Sigmoid colon (tissue), 7 donors: ENCODE measurements around the gene MYL7. TPM values are rescaled to one million over a fixed set of nuclear protein-coding genes. Genes with fewer than 3 reads are reported as not detected.
A peak's percentile ranks its signal among the peaks of the same experiment; 100 is the strongest.

Source experiments
- DNase-seq: peaks from one replicate; pipeline ENCODE4 v3.0.0-alpha.2; 2019
- H3K27ac ChIP-seq, 4 donors: fragments of 200-600 bp; sonication (generic); one replicate each; pipeline ENCODE4 v1.5.1; 2016 to 2019; ENCODE audit warnings: mild to moderate bottlenecking in 1 of 4
- H3K27me3 ChIP-seq, 3 donors: fragments of 200-600 bp; sonication (generic); one replicate each; pipeline ENCODE4 v1.5.1; 2019; ENCODE audit warnings: mild to moderate bottlenecking in 1 of 3
- H3K36me3 ChIP-seq, 4 donors: fragments of 200-600 bp; sonication (generic); one replicate each; pipeline ENCODE4 v1.5.1; 2016 to 2019
- H3K4me1 ChIP-seq, 4 donors: fragments of 200-600 bp; sonication (generic); one replicate each; pipeline ENCODE4 v1.5.1; 2017 to 2019
- H3K4me3 ChIP-seq, 4 donors: fragments of 200-600 bp; sonication (generic); one replicate each; pipeline ENCODE4 v1.5.1; 2017 to 2019; ENCODE audit warnings: mild to moderate bottlenecking in 2 of 4, moderate library complexity in 1 of 4
- H3K9me3 ChIP-seq, 4 donors: fragments of 200-600 bp in 3 of 4; sonication (generic) in 3 of 4; one replicate each; pipeline versions ENCODE4 v1.5.1 to v1.6.1; 2013 to 2019
- EP300 ChIP-seq, 4 donors: sonication (generic); formaldehyde crosslinking; IDR thresholded peaks; one replicate each; pipeline ENCODE4 v1.6.1; 2017; ENCODE audit warnings: antibody characterized with exemption in 4 of 4
- POLR2A ChIP-seq, 2 donors: fragments of 450-650 bp; IDR thresholded peaks; one replicate each; pipeline ENCODE4 v1.6.1; 2016; ENCODE audit warnings: antibody characterized with exemption in 2 of 2, mild to moderate bottlenecking in 2 of 2, moderate library complexity in 2 of 2
- POLR2AphosphoS5 ChIP-seq, 4 donors: sonication (generic); formaldehyde crosslinking; IDR thresholded peaks; one replicate each; pipeline ENCODE4 v1.6.1; 2017; ENCODE audit warnings: antibody characterized with exemption in 4 of 4
- whole genome bisulfite sequencing, 2 donors: extraction: QIAGEN DNeasy Blood & Tissue Kit; methylation state at CpG; one replicate each; pipeline ENCODE4 v1.1.7; 2013; 5-methylcytosine and 5-hydroxymethylcytosine counted together
- intact Hi-C: fragments of 100-400 bp; cut with DNase I; formaldehyde crosslinking; loops from one replicate; pipeline ENCODE4 v1.15.1; 2023
- polyA plus RNA-seq, 3 donors: library from polyadenylated mRNA; stranded (reverse); fragments of 200-250 nt; gene quantifications; one replicate each; pipeline ENCODE4 v1.2.3, GENCODE V29; 2013
- total RNA-seq, 4 donors: library from RNA; depleted of rRNA; stranded (reverse); fragments of >200 nt; gene quantifications; one replicate each; pipeline ENCODE4 v1.1.0, GENCODE V29; 2016
- TF ChIP-seq, protein P1 (sequence below), 4 experiments: fragments of 450-650 bp in 3 of 4; fragments of 200-600 bp in 1 of 4; IDR thresholded peaks; one replicate each; pipeline ENCODE4 v1.5.1; 2016 to 2019; ENCODE audit warnings: antibody characterized with exemption in 4 of 4, mild to moderate bottlenecking in 3 of 4, moderate library complexity in 2 of 4
- donor health status: healthy with polysubstance abuse.
- donor health status: Bipolar disorder and iron deficiency.
- donor health status: healthy.

MYL7 gene
- total and polyA plus RNA-seq, 7 donors, result 0.39 to 7.2 TPM; not detected in 5

DNA sequence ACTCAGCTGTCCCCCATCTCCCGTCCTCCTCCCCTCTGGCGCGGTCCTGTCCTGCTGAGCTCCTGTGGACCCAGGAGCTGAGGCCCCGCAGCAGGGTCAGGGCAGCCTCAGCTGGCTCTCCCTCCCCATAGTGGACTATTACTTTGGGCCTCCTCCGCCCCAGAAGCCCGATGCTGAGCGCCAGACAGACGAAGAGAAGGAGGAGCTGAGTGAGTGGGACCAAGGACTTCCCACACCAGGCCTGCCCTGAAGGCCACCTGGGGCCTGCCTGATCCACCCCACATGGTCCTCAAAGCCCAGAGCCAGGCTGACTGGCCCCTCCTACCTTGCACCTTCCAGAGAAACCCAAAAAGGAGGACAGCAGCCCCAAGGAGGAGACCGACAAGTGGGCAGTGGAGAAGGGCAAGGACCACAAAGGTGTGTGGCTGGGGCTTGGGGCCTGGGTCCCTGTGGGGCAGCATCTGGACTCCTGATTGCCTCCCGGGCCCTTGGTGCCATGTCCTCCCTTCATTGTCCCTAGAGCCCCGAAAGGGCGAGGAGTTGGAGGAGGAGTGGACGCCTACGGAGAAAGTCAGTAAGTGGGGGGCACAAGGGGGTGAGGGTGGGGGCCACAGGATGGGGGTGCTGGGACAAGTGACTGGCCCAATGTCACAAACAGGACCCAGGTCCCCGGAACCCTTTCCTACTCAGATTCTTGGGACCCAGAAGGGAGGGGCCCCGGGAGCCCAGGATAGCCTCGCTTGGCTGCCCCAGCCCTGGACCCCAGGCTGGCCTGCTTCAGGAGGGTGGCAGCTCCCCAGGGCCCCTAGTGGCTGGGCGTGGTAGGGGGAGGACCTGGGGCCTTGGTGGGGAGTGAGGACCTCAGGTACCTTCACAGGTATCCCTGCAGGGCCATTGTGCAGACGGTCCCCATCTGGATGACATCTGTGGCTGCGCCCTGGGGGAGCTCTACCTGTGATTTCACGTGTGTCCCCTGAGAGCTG lies 32.1 kb downstream of the MYL7 start:
- intact Hi-C loops, result no loop called here
- H3K9me3 ChIP-seq, result no peaks in the 10 kb centered on the region
- no peak for TF ChIP-seq POLR2AphosphoS5 (IDR thresholded peaks at IDR 0.05)
- TF ChIP-seq, protein P1, sequence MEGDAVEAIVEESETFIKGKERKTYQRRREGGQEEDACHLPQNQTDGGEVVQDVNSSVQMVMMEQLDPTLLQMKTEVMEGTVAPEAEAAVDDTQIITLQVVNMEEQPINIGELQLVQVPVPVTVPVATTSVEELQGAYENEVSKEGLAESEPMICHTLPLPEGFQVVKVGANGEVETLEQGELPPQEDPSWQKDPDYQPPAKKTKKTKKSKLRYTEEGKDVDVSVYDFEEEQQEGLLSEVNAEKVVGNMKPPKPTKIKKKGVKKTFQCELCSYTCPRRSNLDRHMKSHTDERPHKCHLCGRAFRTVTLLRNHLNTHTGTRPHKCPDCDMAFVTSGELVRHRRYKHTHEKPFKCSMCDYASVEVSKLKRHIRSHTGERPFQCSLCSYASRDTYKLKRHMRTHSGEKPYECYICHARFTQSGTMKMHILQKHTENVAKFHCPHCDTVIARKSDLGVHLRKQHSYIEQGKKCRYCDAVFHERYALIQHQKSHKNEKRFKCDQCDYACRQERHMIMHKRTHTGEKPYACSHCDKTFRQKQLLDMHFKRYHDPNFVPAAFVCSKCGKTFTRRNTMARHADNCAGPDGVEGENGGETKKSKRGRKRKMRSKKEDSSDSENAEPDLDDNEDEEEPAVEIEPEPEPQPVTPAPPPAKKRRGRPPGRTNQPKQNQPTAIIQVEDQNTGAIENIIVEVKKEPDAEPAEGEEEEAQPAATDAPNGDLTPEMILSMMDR (IDR thresholded peaks at IDR 0.05), result no peak
- no peak for TF ChIP-seq POLR2A (IDR thresholded peaks at IDR 0.05)
- TF ChIP-seq EP300 (IDR thresholded peaks at IDR 0.05), result no peak
- no peak for DNase-seq
- peaks cover 5 to 58% (median 14%) of the 10 kb centered on the region in 3 donors for H3K27me3 ChIP-seq
- no peak overlapping the region for H3K4me3 ChIP-seq
- peak overlapping the region in 1 of 4 donors; percentile 14 for H3K27ac ChIP-seq
- WGBS, 2 donors, result 83 to 89% methylated on average over 21 of the region's 21 CpGs
- H3K4me1 ChIP-seq, result peaks cover 0 to 29% (median 21%) of the 10 kb centered on the region in 4 donors
- peaks cover 3 to 54% (median 7%) of the 10 kb centered on the region in 4 donors for H3K36me3 ChIP-seq

DNA sequence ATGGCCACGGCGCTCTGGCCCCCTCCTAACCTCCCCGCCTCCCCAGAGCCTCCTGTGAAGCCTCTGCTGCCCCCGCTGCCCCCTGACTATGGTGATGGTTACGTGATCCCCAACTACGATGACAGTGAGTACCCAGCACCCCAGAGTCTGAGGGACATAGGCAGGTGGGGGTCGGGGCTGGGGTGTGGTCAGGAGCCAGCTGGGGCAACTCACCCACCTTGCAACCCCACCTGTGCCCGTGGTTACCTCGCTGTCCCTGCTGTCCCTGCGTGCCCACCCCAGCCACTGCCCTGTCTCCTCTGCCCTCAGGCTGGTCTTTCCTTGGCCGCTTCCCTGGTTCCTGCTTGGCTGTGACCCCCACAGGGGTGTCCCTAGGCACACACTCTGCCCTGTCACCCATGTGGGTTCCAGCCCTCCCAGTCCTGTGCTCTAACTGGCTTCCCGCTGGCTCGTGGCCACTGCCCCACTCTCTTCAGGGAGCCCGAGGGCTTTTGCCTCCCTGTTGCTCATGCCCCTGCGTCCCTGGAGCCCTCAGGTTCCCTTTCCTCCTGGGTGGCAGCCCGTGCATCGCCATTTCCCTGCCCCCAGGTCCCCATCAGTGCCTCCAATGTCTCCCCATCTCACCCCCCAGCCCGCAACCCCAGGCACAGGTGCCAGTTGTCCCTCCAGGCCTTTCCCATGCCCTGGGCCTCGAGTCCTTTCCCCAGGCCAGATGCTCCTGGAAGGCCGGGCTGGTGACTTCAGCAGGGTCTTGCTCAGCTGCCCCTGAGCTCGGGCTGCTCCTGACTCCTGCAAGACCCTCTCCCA lies 33.0 kb downstream of the MYL7 start:
- H3K27ac ChIP-seq, result peak overlapping the region in 1 of 4 donors; percentile 14
- no peak for DNase-seq
- peaks cover 3 to 46% (median 5%) of the 10 kb centered on the region in 4 donors for H3K36me3 ChIP-seq
- H3K9me3 ChIP-seq, result no peaks in the 10 kb centered on the region
- intact Hi-C loops, result no loop called here
- TF ChIP-seq, protein P1 (IDR thresholded peaks at IDR 0.05), result no peak
- TF ChIP-seq POLR2AphosphoS5 (IDR thresholded peaks at IDR 0.05) (no peak), POLR2A (IDR thresholded peaks at IDR 0.05) (no peak), EP300 (IDR thresholded peaks at IDR 0.05) (no peak)
- H3K27me3 ChIP-seq, result peaks cover 5 to 65% (median 17%) of the 10 kb centered on the region in 3 donors
- no peak overlapping the region for H3K4me3 ChIP-seq
- 83 to 91% methylated on average over 21 of the region's 21 CpGs for WGBS, 2 donors
- peaks cover 0 to 29% (median 21%) of the 10 kb centered on the region in 4 donors for H3K4me1 ChIP-seq

DNA sequence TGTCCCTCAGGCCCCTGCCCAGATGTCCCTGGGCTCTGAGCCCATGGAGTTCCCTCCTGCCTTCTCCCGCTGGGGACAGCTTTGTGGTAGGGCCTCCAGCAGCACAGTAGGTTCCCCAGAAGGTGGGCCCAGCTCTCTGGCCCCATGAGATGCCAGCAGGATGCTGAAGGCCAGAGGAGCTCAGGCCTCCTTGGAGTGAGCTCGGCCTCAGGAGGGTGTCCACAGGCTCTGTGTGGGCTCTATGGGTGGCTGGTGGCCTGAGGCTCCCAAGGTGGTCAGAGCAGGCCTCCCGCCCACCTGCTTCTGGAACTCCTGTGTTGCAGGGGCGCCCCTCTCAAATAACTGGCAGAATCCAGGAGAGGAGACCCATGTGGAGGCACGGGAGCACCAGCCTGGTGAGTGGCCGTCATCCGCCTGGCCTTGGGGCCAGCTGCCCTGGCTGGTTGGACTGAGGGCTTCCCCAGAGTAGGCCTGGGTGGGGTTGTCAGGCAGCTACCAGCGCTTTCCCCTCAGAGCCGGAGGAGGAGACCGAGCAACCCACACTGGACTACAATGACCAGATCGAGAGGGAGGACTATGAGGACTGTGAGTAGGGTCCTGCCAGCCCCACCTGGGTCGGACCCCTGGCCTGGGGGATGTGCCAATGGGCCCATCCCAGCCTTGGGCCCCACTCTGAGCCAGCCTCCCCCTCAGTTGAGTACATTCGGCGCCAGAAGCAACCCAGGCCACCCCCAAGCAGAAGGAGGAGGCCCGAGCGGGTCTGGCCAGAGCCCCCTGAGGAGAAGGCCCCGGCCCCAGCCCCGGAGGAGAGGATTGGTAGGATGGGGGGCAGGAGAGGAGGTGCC lies 33.8 kb downstream of the MYL7 start:
- WGBS, 2 donors, result 90 to 93% methylated on average over 18 of the region's 18 CpGs
- no peak for DNase-seq
- H3K9me3 ChIP-seq, result no peaks in the 10 kb centered on the region
- H3K4me3 ChIP-seq, result no peak overlapping the region
- TF ChIP-seq EP300 (IDR thresholded peaks at IDR 0.05) (no peak), POLR2AphosphoS5 (IDR thresholded peaks at IDR 0.05) (no peak), POLR2A (IDR thresholded peaks at IDR 0.05) (no peak)
- TF ChIP-seq, protein P1 (IDR thresholded peaks at IDR 0.05), result no peak
- peaks cover 0 to 29% (median 21%) of the 10 kb centered on the region in 4 donors for H3K4me1 ChIP-seq
- intact Hi-C loops, result no loop called here
- H3K27ac ChIP-seq, result peak overlapping the region in 3 of 4 donors; percentile 36 to 91 (median 76)
- H3K36me3 ChIP-seq, result peaks cover 3 to 38% (median 5%) of the 10 kb centered on the region in 4 donors
- peaks cover 5 to 65% (median 17%) of the 10 kb centered on the region in 3 donors for H3K27me3 ChIP-seq
